ENCODE measurements around the gene PCDH17.

PCDH17 gene

DNA sequence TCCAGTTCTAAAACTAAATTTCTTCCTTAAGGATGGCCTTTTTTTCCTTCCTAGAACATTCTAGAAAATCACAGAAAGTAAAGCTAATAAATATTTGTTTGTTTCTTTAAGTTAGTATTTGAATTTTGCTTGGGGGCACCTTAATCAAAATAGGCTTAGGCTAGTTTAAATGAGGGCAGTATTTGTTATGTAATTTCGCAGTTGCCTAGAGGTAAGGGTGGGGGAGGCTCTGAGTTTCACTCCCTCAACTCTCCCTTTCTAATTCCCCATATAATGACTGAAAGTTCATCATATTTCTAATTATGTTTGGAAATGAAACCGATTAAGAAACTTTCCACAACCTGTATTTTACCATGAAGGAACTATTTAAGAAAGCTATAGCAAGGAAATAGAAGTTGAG lies 40.6 kb downstream of the PCDH17 start:
- Histone ChIP-seq H4K20me1 (ENCODE audit: insufficient read depth, low read length) (no peaks in the 10 kb centered on the region), H3K4me2 (ENCODE audit: insufficient read depth, low read length) (no peak overlapping the region), H3K36me3 (ENCODE audit: insufficient read depth, low read length) (no peaks in the 10 kb centered on the region), H3K4me3 (ENCODE audit: low read depth in 1 of 2, low read length in 2 of 2) (no peak overlapping the region), H3K4me1 (ENCODE audit: insufficient read depth, low read length) (no peaks in the 10 kb centered on the region), H3K9me3 (ENCODE audit: insufficient read depth, low read length, severe bottlenecking) (no peaks in the 10 kb centered on the region), H3K79me2 (ENCODE audit: insufficient read depth, low read length) (no peaks in the 10 kb centered on the region), H3K27ac (ENCODE audit: low read length) (no peak overlapping the region), H3K9ac (ENCODE audit: low read depth, low read length) (no peak overlapping the region), H3K27me3 (ENCODE audit: insufficient read depth, low read length, poor library complexity) (no peaks in the 10 kb centered on the region), H2AFZ (ENCODE audit: low read depth, low read length) (no peak overlapping the region)
- TF ChIP-seq EZH2 (IDR thresholded peaks at IDR 0.05; ENCODE audit: borderline replicate concordance, low read depth, low read length, severe bottlenecking), result no peak
- TF ChIP-seq, protein P1, sequence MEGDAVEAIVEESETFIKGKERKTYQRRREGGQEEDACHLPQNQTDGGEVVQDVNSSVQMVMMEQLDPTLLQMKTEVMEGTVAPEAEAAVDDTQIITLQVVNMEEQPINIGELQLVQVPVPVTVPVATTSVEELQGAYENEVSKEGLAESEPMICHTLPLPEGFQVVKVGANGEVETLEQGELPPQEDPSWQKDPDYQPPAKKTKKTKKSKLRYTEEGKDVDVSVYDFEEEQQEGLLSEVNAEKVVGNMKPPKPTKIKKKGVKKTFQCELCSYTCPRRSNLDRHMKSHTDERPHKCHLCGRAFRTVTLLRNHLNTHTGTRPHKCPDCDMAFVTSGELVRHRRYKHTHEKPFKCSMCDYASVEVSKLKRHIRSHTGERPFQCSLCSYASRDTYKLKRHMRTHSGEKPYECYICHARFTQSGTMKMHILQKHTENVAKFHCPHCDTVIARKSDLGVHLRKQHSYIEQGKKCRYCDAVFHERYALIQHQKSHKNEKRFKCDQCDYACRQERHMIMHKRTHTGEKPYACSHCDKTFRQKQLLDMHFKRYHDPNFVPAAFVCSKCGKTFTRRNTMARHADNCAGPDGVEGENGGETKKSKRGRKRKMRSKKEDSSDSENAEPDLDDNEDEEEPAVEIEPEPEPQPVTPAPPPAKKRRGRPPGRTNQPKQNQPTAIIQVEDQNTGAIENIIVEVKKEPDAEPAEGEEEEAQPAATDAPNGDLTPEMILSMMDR (IDR thresholded peaks at IDR 0.05; ENCODE audit: borderline replicate concordance, extremely low read depth, low read length, poor library complexity, severe bottlenecking), result no peak
- ATAC-seq (ENCODE audit: insufficient read depth, low read depth) (no peak), DNase-seq (no peak)

DNA sequence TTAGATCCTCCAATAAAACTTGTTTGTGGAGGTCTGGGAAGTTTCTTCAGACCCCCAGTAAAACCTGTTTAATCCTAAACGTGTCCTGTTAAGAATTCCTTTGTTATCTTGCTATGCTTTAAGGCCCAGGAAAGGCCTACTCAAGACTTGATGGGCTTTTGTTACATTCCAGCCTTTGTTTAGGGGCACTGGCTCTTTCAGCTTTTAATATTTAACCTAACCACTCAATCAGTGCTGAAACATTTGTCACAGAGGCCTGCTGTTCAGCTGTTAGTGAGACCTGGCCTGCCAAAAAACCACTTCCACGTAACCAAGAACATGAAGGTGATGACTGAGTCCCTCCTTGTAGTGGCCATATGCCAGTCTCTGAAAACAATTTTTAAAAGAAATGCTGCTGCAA lies 41.7 kb downstream of the PCDH17 start:
- H2AFZ ChIP-seq (ENCODE audit: low read depth, low read length), result no peak overlapping the region
- TF ChIP-seq, protein P1 (IDR thresholded peaks at IDR 0.05; ENCODE audit: borderline replicate concordance, extremely low read depth, low read length, poor library complexity, severe bottlenecking), result no peak
- TF ChIP-seq EZH2 (IDR thresholded peaks at IDR 0.05; ENCODE audit: borderline replicate concordance, low read depth, low read length, severe bottlenecking), result no peak
- H3K4me3 ChIP-seq (ENCODE audit: low read depth in 1 of 2, low read length in 2 of 2), result no peak overlapping the region
- no peaks in the 10 kb centered on the region for H3K4me1 ChIP-seq (ENCODE audit: insufficient read depth, low read length)
- H3K27me3 ChIP-seq (ENCODE audit: insufficient read depth, low read length, poor library complexity), result no peaks in the 10 kb centered on the region
- H3K9ac ChIP-seq (ENCODE audit: low read depth, low read length), result no peak overlapping the region
- DNase-seq (no peak), ATAC-seq (ENCODE audit: insufficient read depth, low read depth) (no peak)
- H4K20me1 ChIP-seq (ENCODE audit: insufficient read depth, low read length), result no peaks in the 10 kb centered on the region
- no peak overlapping the region for H3K27ac ChIP-seq (ENCODE audit: low read length)
- no peaks in the 10 kb centered on the region for H3K9me3 ChIP-seq (ENCODE audit: insufficient read depth, low read length, severe bottlenecking)
- no peaks in the 10 kb centered on the region for H3K36me3 ChIP-seq (ENCODE audit: insufficient read depth, low read length)
- no peaks in the 10 kb centered on the region for H3K79me2 ChIP-seq (ENCODE audit: insufficient read depth, low read length)
- no peak overlapping the region for H3K4me2 ChIP-seq (ENCODE audit: insufficient read depth, low read length)

GRCh38 chr13:57675526-57675925 lies 44.0 kb downstream of the PCDH17 start:
- no peaks in the 10 kb centered on the region for H3K9me3 ChIP-seq (ENCODE audit: insufficient read depth, low read length, severe bottlenecking)
- no peak overlapping the region for H3K4me2 ChIP-seq (ENCODE audit: insufficient read depth, low read length)
- H3K27ac ChIP-seq (ENCODE audit: low read length), result no peak overlapping the region
- no peaks in the 10 kb centered on the region for H4K20me1 ChIP-seq (ENCODE audit: insufficient read depth, low read length)
- H3K27me3 ChIP-seq (ENCODE audit: insufficient read depth, low read length, poor library complexity), result no peaks in the 10 kb centered on the region
- no peak for TF ChIP-seq EZH2 (IDR thresholded peaks at IDR 0.05; ENCODE audit: borderline replicate concordance, low read depth, low read length, severe bottlenecking)
- TF ChIP-seq, protein P1 (IDR thresholded peaks at IDR 0.05; ENCODE audit: borderline replicate concordance, extremely low read depth, low read length, poor library complexity, severe bottlenecking), result no peak
- H3K4me1 ChIP-seq (ENCODE audit: insufficient read depth, low read length), result no peaks in the 10 kb centered on the region
- H3K9ac ChIP-seq (ENCODE audit: low read depth, low read length), result no peak overlapping the region
- no peak overlapping the region for H2AFZ ChIP-seq (ENCODE audit: low read depth, low read length)
- H3K36me3 ChIP-seq (ENCODE audit: insufficient read depth, low read length), result no peaks in the 10 kb centered on the region
- DNase-seq, result no peak
- no peaks in the 10 kb centered on the region for H3K79me2 ChIP-seq (ENCODE audit: insufficient read depth, low read length)
- ATAC-seq (ENCODE audit: insufficient read depth, low read depth), result no peak
- H3K4me3 ChIP-seq (ENCODE audit: low read depth in 1 of 2, low read length in 2 of 2), result no peak overlapping the region

DNA sequence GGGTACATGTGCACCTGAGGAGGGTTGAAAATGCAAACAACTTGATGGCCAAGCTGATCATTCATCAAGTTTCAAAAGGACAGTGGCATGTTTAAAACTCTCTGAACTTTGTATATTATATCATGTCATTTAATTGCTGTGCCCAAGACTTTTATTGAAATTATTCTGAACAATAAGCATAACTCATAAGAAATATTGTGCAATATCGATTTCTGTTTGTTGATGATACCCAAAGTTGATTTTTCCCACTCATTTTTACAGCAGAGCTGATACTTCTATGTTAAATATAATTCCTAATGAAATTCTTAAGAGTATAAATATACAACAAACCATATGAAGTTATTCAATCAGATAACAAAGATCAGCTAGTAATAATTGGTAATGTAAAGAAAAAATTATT lies 49.1 kb downstream of the PCDH17 start:
- H3K27me3 ChIP-seq (ENCODE audit: insufficient read depth, low read length, poor library complexity), result no peaks in the 10 kb centered on the region
- no peak overlapping the region for H3K4me2 ChIP-seq (ENCODE audit: insufficient read depth, low read length)
- DNase-seq, result no peak
- H3K36me3 ChIP-seq (ENCODE audit: insufficient read depth, low read length), result no peaks in the 10 kb centered on the region
- H2AFZ ChIP-seq (ENCODE audit: low read depth, low read length), result no peak overlapping the region
- no peaks in the 10 kb centered on the region for H4K20me1 ChIP-seq (ENCODE audit: insufficient read depth, low read length)
- H3K79me2 ChIP-seq (ENCODE audit: insufficient read depth, low read length), result no peaks in the 10 kb centered on the region
- TF ChIP-seq, protein P1 (IDR thresholded peaks at IDR 0.05; ENCODE audit: borderline replicate concordance, extremely low read depth, low read length, poor library complexity, severe bottlenecking), result no peak
- no peak for TF ChIP-seq EZH2 (IDR thresholded peaks at IDR 0.05; ENCODE audit: borderline replicate concordance, low read depth, low read length, severe bottlenecking)
- no peak overlapping the region for H3K4me3 ChIP-seq (ENCODE audit: low read depth in 1 of 2, low read length in 2 of 2)
- no peaks in the 10 kb centered on the region for H3K9me3 ChIP-seq (ENCODE audit: insufficient read depth, low read length, severe bottlenecking)
- no peak overlapping the region for H3K9ac ChIP-seq (ENCODE audit: low read depth, low read length)
- no peak overlapping the region for H3K27ac ChIP-seq (ENCODE audit: low read length)
- ATAC-seq (ENCODE audit: insufficient read depth, low read depth), result no peak
- H3K4me1 ChIP-seq (ENCODE audit: insufficient read depth, low read length), result no peaks in the 10 kb centered on the region
